ENCODE data around the gene NUMB. TPM values are rescaled to one million over a fixed set of nuclear protein-coding genes. Genes with fewer than 3 reads are reported as not detected.
"Not testable (repeated sequence)": the region's sequence is repeated elsewhere in the genome, so short reads cannot be mapped to it uniquely, and the experiment has no call there.

Gene NUMB
- total RNA-seq, 4 donors from 2014 or later, result 49.2 to 63.4 (median 50.7) TPM

GRCh38 chr14:73418227-73418626 lies 40.1 kb downstream of the NUMB start:
- H3K4me3 ChIP-seq, result no peak overlapping the region
- no peaks in the 10 kb centered on the region for H3K9me3 ChIP-seq
- WGBS, result 94% methylated on average over 3 of the region's 3 CpGs
- TF ChIP-seq POLR2A (IDR thresholded peaks at IDR 0.05; ENCODE audit: low read depth) (no peak), POLR2AphosphoS5 (IDR thresholded peaks at IDR 0.05) (no peak), EP300 (IDR thresholded peaks at IDR 0.05) (no peak)
- TF ChIP-seq, protein P1, sequence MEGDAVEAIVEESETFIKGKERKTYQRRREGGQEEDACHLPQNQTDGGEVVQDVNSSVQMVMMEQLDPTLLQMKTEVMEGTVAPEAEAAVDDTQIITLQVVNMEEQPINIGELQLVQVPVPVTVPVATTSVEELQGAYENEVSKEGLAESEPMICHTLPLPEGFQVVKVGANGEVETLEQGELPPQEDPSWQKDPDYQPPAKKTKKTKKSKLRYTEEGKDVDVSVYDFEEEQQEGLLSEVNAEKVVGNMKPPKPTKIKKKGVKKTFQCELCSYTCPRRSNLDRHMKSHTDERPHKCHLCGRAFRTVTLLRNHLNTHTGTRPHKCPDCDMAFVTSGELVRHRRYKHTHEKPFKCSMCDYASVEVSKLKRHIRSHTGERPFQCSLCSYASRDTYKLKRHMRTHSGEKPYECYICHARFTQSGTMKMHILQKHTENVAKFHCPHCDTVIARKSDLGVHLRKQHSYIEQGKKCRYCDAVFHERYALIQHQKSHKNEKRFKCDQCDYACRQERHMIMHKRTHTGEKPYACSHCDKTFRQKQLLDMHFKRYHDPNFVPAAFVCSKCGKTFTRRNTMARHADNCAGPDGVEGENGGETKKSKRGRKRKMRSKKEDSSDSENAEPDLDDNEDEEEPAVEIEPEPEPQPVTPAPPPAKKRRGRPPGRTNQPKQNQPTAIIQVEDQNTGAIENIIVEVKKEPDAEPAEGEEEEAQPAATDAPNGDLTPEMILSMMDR (IDR thresholded peaks at IDR 0.05), result no peak
- peaks cover 4 to 54% (median 44%) of the 10 kb centered on the region in 4 donors for H3K4me1 ChIP-seq
- no peak for DNase-seq (ENCODE audit: extremely low spot score)
- no peak overlapping the region for H3K27ac ChIP-seq (replicated peaks in 1 of 4)
- intact Hi-C loops (cut with DNase I), result no loop called here
- H3K36me3 ChIP-seq, result peaks cover 0 to 17% (median 4%) of the 10 kb centered on the region in 4 donors
- H3K27me3 ChIP-seq, result no peaks in the 10 kb centered on the region

DNA sequence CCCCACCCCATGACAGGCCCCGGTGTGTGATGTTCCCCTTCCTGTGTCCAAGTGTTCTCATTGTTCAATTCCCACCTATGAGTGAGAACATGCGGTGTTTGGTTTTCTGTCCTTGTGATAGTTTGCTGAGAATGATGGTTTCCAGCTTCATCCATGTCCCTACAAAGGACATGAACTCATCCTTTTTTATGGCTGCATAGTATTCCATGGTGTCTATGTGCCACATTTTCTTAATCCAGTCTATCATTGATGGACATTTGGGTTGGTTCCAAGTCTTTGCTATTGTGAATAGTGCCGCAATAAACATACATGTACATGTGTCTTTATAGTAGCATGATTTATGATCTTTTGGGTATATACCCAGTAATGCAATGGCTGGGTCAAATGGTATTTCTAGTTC lies 52.1 kb downstream of the NUMB start:
- H3K27ac ChIP-seq (replicated peaks in 1 of 4); intact Hi-C loops (cut with DNase I); H3K27me3 ChIP-seq; H3K4me3 ChIP-seq; DNase-seq (ENCODE audit: extremely low spot score); H3K9me3 ChIP-seq: not testable (repeated sequence)
- Histone ChIP-seq H3K4me1 (peaks cover 5 to 30% (median 20%) of the 10 kb centered on the region in 4 donors), H3K36me3 (peaks cover 5 to 14% (median 10%) of the 10 kb centered on the region in 4 donors)
- WGBS, result 92% methylated on average over 2 of the region's 3 CpGs

DNA sequence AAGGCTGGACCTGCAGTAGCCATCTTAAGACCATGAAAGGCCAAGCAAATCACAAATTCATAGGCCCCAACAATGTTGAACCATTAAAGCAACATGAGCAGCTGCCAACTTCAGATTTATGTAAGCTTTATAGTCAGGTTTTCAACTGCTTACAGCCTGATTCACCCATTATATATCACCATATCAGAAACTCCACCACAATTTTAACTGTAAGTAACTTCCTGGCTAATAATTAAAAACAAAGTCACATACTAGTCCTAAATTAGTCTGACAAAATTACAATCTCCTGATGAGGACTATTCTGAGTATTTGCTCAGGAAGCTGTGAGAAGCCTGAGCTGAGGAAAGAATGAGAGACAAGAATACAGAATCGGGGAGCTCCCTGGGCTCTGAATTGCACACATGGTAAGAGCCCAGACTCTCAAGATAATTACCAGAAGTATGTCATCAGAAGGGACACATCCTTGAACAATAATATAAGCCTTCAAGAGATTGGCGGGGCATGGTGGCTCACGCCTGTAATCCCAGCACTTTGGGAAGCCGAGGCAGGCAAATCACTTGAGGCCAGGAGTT lies 55.1 kb downstream of the NUMB start:
- H3K27ac ChIP-seq (replicated peaks in 1 of 4), result no peak overlapping the region
- H3K4me1 ChIP-seq, result peaks cover 5 to 30% (median 22%) of the 10 kb centered on the region in 4 donors
- TF ChIP-seq POLR2A (IDR thresholded peaks at IDR 0.05; ENCODE audit: low read depth) (no peak), POLR2AphosphoS5 (IDR thresholded peaks at IDR 0.05) (no peak), EP300 (IDR thresholded peaks at IDR 0.05) (no peak)
- TF ChIP-seq, protein P1 (IDR thresholded peaks at IDR 0.05), result no peak
- H3K36me3 ChIP-seq, result no peaks in the 10 kb centered on the region
- H3K4me3 ChIP-seq, result no peak overlapping the region
- intact Hi-C loops (cut with DNase I), result no loop called here
- H3K27me3 ChIP-seq, result no peaks in the 10 kb centered on the region
- no peaks in the 10 kb centered on the region for H3K9me3 ChIP-seq
- no peak for DNase-seq (ENCODE audit: extremely low spot score)
- 89% methylated on average over 4 of the region's 4 CpGs for WGBS

DNA sequence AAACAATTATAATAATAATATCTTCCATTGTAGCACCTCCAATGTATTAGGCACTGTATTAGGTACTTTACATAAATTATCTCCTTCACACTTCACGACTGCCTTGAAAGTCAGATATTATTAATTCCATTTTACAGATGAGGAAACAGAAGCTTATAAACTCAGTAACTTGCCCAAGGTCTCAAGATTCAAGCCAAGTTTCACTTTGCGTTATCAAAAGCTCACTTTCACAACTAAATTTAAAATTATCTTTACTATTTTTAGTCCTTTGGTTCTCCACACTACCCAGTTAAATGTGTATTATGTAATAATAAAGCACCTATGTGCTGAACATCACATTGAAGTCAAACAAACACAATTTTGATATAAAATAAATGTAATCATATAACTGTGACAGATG lies 55.8 kb downstream of the NUMB start:
- Histone ChIP-seq H3K9me3 (no peaks in the 10 kb centered on the region), H3K27me3 (no peaks in the 10 kb centered on the region), H3K27ac (replicated peaks in 1 of 4) (no peak overlapping the region), H3K36me3 (no peaks in the 10 kb centered on the region), H3K4me3 (no peak overlapping the region), H3K4me1 (peaks cover 5 to 35% (median 28%) of the 10 kb centered on the region in 4 donors)
- 54% methylated on average over 2 of the region's 2 CpGs for WGBS
- TF ChIP-seq, protein P1 (IDR thresholded peaks at IDR 0.05), result no peak
- no peak for TF ChIP-seq EP300 (IDR thresholded peaks at IDR 0.05)
- no peak for TF ChIP-seq POLR2A (IDR thresholded peaks at IDR 0.05; ENCODE audit: low read depth)
- no peak for TF ChIP-seq POLR2AphosphoS5 (IDR thresholded peaks at IDR 0.05)
- no peak for DNase-seq (ENCODE audit: extremely low spot score)
- intact Hi-C loops (cut with DNase I), result no loop called here

DNA sequence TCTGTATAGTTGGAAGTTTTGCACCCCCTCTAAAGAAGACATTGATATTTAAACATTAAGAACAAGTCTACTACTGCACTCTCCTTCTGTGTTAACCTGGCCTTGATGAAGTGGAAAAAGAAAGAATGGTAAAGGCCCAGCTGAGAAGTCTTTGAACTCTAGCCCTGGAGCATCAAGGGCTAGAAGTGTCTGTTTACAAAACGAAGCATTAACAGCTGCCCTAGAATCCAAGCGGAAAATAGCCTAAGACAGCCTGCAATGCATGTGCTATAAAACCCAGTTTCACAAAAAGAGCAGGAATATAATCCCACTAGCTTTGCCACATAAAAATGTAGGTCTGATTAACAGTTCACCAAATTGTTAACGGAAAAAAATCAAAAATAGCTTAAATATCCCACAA lies 60.5 kb downstream of the NUMB start:
- Histone ChIP-seq H3K27ac (replicated peaks in 1 of 4) (no peak overlapping the region), H3K4me1 (peaks cover 2 to 29% (median 22%) of the 10 kb centered on the region in 4 donors), H3K9me3 (no peaks in the 10 kb centered on the region), H3K4me3 (no peak overlapping the region), H3K27me3 (no peaks in the 10 kb centered on the region), H3K36me3 (no peaks in the 10 kb centered on the region)
- WGBS, result 59% methylated on average over 3 of the region's 3 CpGs
- TF ChIP-seq EP300 (IDR thresholded peaks at IDR 0.05) (no peak), POLR2AphosphoS5 (IDR thresholded peaks at IDR 0.05) (no peak)
- DNase-seq (ENCODE audit: extremely low spot score), result no peak
- intact Hi-C loops (cut with DNase I), result no loop called here

GRCh38 chr14:73394317-73394716 lies 64.0 kb downstream of the NUMB start:
- Histone ChIP-seq H3K27me3 (no peaks in the 10 kb centered on the region), H3K4me1 (peaks cover 0 to 19% (median 15%) of the 10 kb centered on the region in 4 donors), H3K4me3 (no peak overlapping the region), H3K36me3 (no peaks in the 10 kb centered on the region), H3K9me3 (no peaks in the 10 kb centered on the region), H3K27ac (replicated peaks in 1 of 4) (no peak overlapping the region)
- TF ChIP-seq POLR2A (IDR thresholded peaks at IDR 0.05; ENCODE audit: low read depth) (no peak), EP300 (IDR thresholded peaks at IDR 0.05) (no peak), POLR2AphosphoS5 (IDR thresholded peaks at IDR 0.05) (no peak)
- TF ChIP-seq, protein P1 (IDR thresholded peaks at IDR 0.05), result no peak
- intact Hi-C loops (cut with DNase I), result no loop called here
- DNase-seq (ENCODE audit: extremely low spot score), result no peak
- WGBS, result 92% methylated on average over 1 of the region's 1 CpG

All from esophagus muscularis mucosa (tissue), 4 donors.